Activated effector memory CD4-positive, alpha-beta T cell treated with Interleukin-2 at 50 U/mL for 16 hours (primary cell): ENCODE data around the gene ARHGAP11A.
"Not testable (repeated sequence)": the region's sequence is repeated elsewhere in the genome, so short reads cannot be mapped to it uniquely, and the experiment has no call there.

Source experiments
- DNase-seq: peaks from one replicate; pipeline ENCODE4 v3.0.0-alpha.2; 2020

The ARHGAP11A gene, protein sequence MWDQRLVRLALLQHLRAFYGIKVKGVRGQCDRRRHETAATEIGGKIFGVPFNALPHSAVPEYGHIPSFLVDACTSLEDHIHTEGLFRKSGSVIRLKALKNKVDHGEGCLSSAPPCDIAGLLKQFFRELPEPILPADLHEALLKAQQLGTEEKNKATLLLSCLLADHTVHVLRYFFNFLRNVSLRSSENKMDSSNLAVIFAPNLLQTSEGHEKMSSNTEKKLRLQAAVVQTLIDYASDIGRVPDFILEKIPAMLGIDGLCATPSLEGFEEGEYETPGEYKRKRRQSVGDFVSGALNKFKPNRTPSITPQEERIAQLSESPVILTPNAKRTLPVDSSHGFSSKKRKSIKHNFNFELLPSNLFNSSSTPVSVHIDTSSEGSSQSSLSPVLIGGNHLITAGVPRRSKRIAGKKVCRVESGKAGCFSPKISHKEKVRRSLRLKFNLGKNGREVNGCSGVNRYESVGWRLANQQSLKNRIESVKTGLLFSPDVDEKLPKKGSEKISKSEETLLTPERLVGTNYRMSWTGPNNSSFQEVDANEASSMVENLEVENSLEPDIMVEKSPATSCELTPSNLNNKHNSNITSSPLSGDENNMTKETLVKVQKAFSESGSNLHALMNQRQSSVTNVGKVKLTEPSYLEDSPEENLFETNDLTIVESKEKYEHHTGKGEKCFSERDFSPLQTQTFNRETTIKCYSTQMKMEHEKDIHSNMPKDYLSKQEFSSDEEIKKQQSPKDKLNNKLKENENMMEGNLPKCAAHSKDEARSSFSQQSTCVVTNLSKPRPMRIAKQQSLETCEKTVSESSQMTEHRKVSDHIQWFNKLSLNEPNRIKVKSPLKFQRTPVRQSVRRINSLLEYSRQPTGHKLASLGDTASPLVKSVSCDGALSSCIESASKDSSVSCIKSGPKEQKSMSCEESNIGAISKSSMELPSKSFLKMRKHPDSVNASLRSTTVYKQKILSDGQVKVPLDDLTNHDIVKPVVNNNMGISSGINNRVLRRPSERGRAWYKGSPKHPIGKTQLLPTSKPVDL

DNA sequence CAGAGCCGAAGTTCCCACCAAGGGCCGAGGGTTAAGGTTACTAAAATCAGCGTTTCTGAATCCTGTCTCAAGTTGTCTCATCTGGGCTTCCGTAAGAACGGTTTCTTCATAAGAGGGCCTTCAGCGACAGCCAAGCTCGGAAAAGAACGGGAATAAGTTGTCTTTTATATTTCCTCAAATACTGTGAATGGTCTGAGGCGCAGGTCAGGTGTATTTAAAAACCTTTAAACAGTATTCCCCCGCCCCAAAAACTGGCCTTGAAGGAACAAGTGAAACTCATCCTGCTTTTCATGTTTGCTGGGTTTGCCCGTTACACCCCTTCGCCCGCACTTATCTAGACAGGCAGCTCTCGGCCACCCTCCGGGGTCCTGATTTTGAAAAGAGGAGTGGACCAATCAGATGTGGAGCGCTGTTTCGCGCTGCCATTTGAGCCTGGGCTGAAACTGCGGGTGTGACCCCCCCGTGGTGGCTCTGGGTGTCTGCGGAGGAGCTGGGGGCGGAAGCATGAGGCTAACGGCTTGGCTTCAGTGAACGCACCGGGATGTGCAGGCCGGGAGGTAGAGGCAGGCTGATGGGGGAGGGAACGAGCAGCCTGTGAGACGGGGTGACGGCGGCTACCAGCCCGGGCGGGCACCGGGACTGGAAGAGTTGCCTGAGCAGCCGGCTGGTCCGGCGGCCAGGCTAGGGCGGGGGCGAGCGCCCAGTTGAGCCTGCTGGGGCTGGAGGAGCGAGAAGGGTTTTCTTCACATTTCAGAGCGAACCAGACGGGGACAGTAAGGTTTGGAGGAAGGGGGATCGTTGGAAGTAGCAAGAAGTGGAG is at the start of gene ARHGAP11A:
Gene ARHGAP11A (plus strand): TSS at position 454 of the 820 bp plus-strand sequence. CDS start 708 bp downstream, outside the sequence.
- DNase-seq: peak; percentile 75

DNA sequence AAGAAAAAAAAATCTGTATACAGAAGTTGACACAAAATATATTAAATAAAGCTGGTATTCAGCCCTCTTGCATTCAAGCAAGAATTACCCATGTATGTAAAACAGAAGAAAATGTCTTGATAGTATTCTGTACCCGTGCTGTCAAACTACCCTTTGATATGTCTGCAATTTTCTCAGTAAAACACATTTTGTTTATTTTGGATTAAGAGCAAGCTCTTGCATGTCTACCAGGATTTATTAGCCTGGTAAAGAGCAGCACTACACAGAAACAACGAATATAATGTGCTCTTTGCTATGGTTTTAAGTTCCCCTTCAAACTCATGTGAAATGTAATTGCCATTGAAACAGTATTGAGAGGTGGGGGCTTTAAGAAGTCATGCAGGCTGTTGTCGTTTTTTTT is 46.3 kb upstream of the ARHGAP11A start:
- DNase-seq: not testable (repeated sequence)

DNA sequence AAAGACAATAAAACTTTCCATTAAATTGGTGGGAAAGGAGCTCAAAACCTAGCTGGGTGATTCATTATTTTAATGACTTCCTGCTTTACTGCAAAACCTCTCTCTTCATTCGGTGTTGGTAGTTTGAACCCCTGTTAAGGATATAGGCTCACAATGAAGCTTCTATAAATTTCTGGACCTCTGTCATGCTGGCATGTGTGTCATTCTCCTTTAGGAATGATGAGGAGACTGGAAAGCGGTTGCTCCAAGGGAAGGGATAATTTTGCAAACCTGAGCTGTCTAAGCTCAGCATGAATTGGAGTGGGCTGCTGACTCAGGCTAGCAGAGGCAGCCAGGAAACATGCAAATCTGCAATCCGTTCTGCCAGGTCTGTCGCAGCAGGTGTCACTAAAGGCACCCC is 36.8 kb upstream of the ARHGAP11A start:
- not testable (repeated sequence) for DNase-seq

DNA sequence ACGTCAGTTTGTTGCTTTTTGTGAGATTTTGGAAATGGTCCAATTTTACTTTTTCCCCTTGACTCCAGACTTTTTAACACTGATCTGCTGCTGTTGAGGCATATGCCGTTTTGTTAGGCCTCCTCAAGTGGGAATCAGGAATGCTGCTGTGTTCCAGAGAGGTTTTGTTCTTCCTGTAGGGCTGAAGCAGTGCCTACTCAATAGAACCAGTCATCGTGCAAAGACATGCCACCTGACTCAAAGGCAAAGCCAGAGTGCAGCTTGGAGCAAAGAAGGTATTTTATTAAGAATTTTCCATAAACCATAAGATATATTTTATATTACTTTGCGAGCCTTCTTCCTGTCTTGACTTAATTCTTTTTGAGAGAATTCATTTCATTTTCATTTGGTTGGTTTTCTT is 29.5 kb upstream of the ARHGAP11A start:
- DNase-seq: not testable (repeated sequence)

DNA sequence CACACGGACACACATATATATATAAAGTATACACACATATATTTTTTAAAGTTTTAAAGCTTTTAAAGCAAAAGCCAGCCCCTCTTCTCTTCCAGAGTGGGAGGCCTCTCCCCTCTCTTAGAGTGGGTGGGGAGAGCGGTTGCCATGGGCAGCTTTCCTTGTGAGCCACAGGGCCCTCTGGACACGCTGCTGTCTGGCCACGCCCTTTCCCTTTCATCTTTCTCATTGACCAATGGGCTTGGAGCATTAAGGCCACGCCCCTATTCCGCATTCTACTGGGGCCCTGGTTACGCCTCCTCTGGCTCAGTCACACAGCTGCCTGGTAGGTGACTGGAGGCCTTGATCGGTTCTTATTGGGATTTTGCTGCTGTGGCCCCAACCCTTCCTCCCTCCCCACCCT is 22.2 kb upstream of the ARHGAP11A start, which contains the start of gene GOLGA8N:
Gene GOLGA8N (plus strand): TSS at position 306 of the 400 bp plus-strand sequence.
- DNase-seq: not testable (repeated sequence)

DNA sequence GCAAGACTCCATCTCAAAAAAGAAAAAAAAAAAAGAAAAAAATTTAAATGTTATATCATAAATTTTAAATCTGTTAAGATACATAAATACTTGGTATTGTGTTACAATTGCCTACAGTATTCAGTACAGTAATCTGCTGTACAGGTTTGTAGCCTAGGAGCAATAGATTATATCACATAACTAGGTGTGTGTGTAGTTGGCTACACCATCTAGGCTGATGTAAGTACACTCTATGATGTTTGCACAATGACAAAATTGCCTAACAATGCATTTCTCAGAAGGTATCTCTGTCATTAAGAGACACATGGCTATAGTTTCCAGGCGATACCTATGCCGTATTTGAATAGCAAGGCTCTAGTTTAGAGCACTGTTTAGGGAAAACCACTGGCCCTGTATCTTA is 5.8 kb upstream of the ARHGAP11A start:
- not testable (repeated sequence) for DNase-seq

DNA sequence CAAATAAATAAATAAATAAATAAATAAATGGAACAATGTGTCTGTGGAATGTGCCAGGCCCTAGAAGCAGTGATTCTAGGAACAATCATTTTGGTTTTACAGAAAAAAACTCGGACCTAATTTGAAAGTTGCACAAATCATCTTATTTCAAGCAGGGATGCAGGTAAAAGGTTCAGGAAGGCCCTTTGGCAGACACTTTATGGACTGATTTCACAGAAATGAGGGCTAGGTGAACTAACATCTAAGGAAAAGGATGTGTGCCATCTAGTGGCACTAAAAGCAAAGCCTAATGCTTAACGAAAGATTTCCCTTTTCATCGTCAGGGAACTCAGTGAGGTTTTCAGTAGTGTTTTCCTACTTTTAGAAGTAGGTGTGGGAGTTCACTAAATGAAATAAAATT is 4.6 kb upstream of the ARHGAP11A start:
- DNase-seq: not testable (repeated sequence)

DNA sequence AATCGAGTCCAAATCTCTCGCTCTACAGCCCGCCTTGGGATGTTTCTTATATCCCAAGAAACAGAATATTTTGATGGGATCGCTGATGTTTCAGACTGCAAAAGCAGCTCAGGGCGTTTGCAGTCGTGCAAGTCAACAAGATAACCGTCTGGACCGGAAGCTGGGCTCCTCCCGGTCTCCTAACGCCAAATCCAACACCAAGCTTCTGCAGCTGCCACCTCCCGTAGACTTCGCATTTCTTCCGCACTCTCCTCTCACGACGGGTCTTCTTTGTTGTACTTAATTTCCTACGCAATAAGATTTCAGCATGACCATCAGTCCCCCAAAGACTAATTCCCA is 623 bp upstream of the ARHGAP11A start:
- DNase-seq: not testable (repeated sequence)

DNA sequence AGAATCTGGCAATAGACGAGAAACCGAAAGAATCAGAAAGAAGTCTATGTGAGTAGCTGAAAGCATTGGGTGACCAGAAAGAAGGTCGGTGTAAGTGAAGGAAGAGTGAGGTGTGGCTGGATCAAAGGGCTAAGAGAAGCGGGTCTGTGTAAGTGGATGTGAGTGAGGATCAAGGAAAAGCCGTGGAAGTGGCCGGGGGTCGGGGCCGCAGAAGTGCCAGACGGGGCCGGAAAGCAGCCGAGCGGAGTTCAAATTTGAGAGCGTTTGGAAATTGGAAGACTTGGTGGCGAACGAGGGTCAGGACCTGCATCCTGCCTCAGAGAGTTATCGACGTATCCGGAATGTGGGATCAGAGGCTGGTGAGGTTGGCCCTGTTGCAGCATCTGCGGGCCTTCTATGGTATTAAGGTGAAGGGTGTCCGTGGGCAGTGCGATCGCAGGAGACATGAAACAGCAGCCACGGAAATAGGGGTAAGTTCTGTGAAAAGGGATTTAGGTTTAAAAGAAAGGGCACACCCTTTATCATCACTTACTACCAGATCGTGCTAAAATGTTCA is 645 bp downstream of the ARHGAP11A start:
- DNase-seq: not testable (repeated sequence)

DNA sequence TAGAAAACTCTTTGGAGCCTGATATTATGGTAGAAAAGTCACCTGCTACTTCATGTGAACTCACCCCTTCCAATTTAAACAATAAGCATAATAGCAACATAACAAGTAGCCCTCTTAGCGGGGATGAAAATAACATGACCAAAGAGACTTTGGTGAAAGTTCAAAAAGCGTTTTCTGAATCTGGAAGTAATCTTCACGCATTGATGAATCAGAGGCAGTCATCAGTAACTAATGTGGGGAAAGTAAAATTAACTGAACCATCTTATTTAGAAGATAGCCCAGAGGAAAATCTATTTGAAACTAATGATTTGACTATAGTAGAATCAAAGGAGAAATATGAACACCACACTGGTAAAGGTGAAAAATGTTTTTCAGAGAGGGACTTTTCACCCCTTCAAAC is 21.1 kb downstream of the ARHGAP11A start:
- DNase-seq: no peak

DNA sequence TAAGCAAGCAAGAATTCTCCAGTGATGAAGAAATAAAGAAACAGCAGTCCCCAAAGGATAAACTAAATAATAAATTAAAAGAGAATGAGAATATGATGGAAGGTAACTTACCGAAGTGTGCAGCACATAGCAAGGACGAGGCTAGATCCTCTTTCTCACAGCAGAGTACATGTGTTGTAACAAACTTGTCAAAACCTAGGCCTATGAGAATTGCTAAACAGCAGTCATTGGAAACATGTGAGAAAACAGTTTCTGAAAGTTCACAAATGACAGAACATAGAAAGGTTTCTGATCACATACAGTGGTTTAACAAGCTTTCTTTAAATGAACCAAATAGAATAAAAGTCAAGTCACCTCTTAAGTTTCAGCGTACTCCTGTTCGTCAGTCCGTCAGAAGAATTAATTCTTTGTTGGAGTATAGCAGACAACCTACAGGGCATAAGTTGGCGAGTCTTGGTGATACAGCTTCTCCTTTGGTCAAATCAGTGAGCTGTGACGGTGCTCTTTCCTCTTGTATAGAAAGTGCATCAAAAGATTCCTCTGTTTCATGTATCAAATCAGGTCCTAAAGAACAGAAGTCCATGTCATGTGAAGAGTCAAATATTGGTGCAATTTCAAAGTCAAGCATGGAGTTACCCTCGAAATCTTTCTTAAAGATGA is 21.7 kb downstream of the ARHGAP11A start:
- DNase-seq: no peak

DNA sequence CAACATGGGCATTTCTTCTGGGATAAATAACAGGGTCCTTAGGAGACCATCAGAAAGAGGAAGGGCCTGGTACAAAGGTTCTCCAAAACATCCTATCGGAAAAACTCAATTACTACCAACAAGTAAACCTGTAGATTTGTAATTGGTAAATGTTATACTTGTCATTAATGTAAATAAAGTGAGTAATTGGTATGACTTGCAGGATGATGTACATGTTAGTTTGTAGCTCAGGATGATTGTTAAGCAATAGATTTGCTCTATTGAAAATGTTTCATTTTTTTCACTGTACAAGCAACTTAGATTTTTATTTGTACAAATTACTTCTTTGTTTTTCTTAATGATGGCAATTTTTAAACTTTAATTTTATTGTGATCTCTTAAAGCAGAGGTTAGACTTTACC is 22.4 kb downstream of the ARHGAP11A start:
- no peak for DNase-seq

DNA sequence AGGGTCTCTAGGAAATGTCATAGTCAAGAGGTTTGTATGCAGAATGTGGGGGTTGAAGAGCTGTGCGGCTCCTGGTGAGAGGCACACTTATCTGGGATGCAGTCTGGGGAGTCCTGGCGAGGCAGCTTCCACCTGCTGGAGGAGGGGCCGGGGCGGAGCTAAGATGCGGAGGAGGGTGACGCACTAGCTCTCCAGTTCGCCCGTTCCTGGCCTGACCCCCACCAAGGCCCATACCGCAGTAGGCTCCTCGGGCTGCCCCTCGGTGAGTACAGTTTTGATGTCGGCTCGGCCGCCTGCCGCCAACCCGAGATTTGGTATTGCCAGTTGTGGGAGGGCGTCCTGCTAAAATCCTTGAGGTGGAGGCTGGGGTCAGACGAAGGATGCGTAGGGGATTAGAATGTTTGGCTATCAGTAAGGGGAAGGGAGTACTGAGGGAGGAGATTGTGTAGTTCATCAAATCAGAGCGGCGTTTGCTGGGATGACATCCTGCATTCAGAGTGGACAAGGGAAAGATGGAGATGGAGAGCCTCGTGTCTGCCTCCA is 26.3 kb downstream of the ARHGAP11A start, which contains the start of gene SCG5:
Gene SCG5 (plus strand): TSS at position 194 of the 543 bp plus-strand sequence. CDS start 1,883 bp downstream, outside the sequence.
- no peak for DNase-seq

DNA sequence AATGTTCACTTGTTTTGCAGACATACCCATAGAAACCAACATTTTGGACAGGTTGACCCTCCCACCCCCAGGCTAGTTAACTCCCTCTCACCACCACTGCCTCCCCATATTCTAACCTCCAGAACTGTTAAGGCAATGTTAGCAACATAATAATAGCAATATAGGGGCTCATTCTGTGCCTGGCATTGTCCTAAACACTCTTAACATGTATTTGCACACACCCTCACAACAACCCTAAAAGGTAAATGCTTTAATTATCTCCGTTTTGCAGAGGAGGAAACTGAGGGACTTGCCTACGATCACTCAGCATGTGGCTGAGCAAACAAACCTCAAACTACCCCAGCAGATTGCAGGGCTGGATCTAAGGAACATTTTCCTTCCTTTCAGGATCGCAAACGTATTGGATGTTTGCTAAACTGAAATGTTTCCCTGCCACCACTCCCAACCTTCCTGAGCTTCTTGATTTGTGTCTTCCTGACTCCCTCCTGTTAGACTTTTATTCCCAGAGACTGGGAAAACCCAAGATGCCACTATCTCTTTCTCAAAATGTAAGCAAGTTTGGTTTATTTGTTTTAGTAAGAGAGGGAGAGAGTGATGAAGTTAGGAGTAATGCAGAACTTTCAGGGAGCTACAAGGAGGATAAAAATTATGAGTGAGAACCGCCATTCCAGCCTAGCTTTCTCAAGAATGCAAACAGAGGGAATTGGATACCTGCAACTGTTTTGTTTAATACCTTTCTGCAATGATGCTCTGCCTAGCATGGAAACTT is 27.5 kb downstream of the ARHGAP11A start:
- no peak for DNase-seq

DNA sequence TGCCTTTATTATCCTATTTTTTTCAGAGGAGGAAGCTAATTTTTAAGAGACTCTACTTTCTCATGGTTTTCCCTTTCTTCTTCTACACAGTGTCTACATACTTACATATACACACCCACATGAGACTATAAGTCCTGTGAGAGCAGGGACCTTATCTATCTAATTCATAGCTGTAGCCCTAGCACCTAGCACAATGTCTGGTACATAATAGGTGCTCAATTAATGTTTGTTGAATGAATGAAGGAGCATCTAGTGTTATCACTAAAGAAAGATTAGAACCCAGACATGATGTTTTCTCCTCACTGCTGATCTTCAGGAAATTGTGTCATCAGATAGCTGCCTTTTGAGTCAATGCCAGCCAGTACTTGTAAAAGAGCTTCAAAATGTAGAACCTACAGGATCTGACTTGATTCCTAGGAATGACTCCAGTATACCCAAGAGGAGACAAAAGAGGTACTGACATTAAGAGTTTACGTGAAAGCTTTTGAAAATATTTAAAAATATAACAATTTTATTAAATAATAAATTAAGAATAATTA is 28.7 kb downstream of the ARHGAP11A start:
- DNase-seq: no peak

DNA sequence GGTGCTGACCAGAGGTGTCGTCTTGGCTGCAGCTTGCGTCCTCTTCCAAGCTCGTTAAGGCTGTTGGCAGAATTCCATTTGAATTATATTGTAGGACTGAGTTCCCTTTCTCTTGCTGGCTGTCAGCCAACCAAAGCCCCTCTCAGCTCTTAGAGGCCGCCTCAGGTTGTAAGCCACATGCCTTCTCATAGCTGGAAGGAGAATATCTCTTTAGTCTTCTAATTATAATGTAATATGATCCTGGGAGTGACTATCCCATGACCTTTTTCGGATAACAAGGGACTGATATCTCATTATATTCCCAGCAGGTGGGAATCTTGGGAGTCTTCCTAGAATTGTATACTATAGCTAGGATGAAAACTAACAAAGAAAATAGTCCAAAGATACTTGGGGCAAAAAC is 31.0 kb downstream of the ARHGAP11A start:
- DNase-seq: no peak

DNA sequence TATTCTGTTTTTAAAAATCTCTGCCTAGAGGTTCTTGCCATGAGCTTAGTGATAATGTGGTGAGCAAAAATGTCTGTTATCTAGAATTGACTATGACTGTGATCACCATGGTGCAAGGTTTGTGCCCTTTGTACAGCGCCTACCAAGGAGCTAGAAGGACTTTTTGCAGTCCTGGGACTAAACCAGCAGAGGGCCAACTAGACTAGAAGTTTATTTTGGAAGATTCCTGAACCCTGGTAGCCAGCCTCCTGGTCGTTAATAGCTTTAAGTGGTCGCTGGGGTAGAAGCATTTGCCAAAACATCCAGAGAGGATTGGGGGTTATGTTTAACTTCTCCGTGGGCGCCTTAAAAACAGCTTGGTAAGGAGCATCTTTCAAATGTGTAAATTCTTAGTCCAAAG is 34.0 kb downstream of the ARHGAP11A start:
- no peak for DNase-seq

DNA sequence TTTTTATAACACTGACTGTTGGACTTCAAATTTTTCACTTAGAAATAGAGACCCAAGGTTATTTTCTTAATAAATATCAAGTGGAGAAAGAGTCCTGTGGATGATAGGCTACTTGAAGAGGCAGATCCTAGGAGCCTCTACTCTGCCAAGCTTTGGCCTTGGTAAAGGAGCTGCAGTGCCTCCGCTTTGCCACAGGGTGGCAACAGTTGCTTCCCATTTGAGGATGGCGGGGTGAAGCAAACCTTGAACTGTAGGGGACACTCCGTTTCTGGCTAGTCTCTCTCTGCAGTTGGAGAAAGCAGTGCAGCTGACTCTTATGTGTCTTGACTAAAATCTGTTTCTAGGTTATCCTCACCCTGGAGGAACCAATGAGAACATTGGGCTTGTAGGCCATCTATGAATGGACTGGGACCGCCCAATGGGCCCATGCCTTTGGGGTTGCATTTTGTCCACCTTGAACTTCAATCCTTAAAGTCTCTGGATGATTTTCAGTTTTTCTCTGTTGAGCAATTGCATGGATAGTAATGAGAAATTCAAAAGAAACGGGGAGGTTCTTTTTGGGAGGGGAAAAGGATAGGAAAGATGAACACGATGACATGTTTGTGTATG is 36.0 kb downstream of the ARHGAP11A start:
- peak; percentile 20 for DNase-seq

DNA sequence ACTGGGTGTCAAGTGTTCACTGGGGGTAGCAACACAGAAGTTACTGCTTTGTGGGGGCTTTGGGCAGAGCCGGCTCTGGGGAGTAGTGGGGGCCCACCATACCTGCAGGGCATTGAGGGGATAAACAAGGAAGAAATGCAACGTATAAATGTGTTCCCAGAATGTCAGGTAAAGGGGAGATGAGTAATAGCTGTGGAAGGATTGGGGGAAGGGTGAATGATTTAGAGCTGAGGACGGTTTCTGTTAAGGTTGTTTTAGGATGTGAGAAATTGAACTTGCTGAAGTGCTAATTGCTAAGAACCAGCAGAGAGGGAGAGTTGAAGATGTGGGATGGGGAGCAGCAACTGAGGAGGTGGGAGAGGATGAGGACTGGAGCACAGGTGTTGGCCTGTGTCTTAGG is 36.9 kb downstream of the ARHGAP11A start:
- DNase-seq: no peak

DNA sequence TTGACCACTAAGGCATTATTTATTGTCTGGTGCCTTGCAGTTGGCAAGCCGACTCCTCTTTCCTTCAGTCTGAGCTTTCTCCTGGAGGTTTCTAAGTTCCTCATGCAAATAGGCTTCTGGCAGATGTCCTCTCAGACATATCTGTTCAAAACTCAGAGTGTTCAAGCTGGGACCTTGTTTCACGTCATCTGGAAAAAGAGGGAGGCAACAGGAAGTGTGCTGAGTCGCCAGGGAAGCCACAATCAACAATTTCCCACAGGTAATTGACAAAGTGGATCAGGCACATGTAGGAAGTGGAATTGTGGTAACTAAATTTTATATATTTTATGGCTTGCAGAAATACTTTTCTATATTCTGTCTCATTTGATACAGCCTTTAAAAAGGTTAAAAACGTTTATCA is 40.8 kb downstream of the ARHGAP11A start:
- DNase-seq: no peak
